ENCODE results near the gene DNHD1.

DNHD1 gene

DNA sequence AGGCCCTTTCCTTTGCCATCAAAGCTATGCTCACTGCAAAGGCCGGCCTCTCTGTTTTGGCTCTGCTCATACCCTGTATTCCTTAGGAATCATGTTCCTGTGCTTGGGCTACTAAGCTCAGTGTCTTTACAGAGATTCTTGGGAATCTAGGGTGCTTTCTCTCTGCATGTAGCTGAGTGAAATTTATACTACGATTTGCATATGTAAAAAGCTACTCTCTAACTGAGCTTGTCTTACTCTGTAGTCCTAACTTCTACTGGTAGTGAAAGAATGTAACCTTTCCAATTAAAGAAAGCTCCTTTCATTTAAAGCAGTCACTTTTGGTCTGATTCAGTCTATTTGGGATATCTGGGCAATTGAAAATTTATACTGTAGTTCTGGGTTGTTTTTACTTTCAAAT, 32.2 kb downstream of the DNHD1 start:
- no peak overlapping the region for H3K4me3 ChIP-seq (replicated peaks in 1 of 2; ENCODE audit: low read depth in 2 of 2, low read length in 2 of 2)
- DNase-seq (ENCODE audit: low read depth in 2 of 2): no peak
- TF ChIP-seq, protein P1, sequence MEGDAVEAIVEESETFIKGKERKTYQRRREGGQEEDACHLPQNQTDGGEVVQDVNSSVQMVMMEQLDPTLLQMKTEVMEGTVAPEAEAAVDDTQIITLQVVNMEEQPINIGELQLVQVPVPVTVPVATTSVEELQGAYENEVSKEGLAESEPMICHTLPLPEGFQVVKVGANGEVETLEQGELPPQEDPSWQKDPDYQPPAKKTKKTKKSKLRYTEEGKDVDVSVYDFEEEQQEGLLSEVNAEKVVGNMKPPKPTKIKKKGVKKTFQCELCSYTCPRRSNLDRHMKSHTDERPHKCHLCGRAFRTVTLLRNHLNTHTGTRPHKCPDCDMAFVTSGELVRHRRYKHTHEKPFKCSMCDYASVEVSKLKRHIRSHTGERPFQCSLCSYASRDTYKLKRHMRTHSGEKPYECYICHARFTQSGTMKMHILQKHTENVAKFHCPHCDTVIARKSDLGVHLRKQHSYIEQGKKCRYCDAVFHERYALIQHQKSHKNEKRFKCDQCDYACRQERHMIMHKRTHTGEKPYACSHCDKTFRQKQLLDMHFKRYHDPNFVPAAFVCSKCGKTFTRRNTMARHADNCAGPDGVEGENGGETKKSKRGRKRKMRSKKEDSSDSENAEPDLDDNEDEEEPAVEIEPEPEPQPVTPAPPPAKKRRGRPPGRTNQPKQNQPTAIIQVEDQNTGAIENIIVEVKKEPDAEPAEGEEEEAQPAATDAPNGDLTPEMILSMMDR (IDR thresholded peaks at IDR 0.05; ENCODE audit: low read depth, low read length): no peak

DNA sequence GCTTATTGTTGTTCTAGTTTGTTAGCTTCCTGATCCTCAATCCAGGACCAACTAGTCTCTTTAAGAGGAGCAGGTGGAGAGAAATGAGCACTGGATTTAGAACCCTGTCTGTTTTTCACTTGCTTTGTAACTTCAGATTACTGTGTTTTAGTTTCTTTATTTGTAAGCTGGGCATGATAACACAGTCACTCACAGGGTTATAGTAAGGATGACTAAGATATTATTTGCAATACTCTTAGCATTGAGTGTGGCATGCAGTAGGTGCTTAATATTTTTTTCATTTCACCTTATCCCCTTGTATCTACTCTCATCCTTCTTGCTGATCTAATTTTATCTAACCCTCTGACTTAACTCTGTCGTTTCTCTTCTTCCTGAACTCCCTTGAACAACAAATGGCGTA, 33.8 kb downstream of the DNHD1 start:
- DNase-seq (ENCODE audit: low read depth in 2 of 2): no peak
- TF ChIP-seq, protein P1 (IDR thresholded peaks at IDR 0.05; ENCODE audit: low read depth, low read length): no peak
- no peak overlapping the region for H3K4me3 ChIP-seq (replicated peaks in 1 of 2; ENCODE audit: low read depth in 2 of 2, low read length in 2 of 2)

DNA sequence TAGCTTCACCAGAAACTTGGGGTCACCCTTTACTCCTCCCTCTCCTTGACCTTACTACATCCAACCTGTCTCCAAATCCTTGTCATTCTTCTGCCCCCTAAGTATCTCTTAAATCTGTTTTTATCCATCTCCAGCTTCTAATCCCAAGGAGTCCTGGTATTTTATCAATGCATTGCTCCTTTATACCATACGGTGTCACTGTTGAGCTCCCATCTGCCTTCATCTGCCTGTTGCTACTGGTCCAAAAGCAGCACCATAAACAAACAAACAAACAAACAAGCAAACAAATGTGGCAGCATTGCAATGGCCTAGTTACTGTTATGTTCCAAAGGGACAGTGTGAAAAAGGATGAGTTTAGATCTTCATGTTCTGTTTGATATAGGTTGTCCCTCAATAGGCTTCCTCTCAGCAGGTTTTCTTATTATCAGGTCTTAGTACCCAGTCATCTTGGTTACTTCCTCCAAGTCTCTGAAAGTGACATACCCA, 34.2 kb downstream of the DNHD1 start:
- peak; percentile 65 to 71 for DNase-seq (ENCODE audit: low read depth in 2 of 2)
- H3K4me3 ChIP-seq (replicated peaks in 1 of 2; ENCODE audit: low read depth in 2 of 2, low read length in 2 of 2): no peak overlapping the region
- TF ChIP-seq, protein P1 (IDR thresholded peaks at IDR 0.05; ENCODE audit: low read depth, low read length): peak; percentile 80

DNA sequence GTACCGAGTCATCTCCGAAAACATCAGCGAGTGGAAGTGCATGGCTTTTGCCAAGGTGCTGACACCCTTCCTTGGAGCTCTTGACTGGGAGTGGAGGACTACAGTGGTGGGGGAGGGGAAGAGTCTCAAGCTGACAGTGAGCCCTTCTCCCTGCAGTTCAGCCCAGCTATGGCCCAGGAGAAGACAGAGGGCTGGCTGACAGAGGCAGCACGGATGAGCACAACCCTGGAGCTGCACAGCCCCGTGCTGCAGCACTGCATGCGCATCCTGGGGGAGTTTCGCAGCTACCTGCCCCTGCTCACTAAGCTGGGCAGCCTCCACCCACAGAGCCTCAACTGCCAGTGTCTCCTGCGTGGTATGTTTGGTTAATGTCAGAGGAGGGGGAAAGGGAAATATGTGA, 41.4 kb downstream of the DNHD1 start:
- no peak for DNase-seq (ENCODE audit: low read depth in 2 of 2)
- no peak overlapping the region for H3K4me3 ChIP-seq (replicated peaks in 1 of 2; ENCODE audit: low read depth in 2 of 2, low read length in 2 of 2)
- TF ChIP-seq, protein P1 (IDR thresholded peaks at IDR 0.05; ENCODE audit: low read depth, low read length): no peak

DNA sequence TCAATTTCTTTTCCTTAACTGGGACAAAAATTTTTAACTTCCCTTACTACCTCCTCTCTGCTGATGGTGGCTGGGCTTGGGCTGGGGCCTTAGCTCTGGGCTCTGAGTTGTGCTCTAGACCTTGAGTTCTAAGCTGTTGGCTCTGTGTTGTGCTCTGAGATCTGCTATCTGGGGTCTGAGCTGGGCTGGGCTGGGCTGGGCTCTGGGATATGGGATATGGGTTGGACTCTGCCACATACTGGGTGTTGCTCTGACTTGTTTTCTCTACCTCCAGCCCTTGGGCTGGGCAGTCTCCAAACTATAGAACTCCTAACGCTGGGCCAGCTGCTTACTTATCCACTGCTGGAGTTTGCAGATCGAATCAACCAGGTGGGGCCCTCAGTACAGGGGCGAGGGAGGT, 41.9 kb downstream of the DNHD1 start:
- TF ChIP-seq, protein P1 (IDR thresholded peaks at IDR 0.05; ENCODE audit: low read depth, low read length): no peak
- DNase-seq (ENCODE audit: low read depth in 2 of 2): no peak
- H3K4me3 ChIP-seq (replicated peaks in 1 of 2; ENCODE audit: low read depth in 2 of 2, low read length in 2 of 2): no peak overlapping the region

DNA sequence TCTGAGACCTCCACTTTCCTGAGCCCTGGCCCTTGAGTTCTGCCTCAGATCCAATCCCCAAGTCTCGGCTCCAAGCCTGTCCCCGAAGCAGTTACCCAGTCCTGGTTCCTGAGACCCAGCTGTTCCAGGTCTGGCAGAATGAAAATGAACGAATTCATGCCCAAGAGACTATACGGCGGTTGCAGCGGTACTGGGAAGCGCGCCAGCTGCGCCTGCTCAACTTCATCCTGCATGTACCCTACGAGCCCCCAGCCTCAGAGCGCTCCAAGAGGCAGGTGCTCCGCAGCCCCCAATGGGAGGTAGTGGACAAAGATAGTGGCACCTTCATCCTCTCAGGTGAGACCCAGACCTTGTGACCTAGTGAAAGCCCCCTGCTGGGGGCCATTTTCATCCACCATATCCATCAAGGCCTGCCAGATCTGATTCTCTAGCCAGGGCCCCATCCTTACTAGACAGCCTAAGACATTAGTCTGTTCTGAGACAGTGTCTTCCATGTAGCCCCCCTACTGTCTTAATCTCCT, 42.7 kb downstream of the DNHD1 start:
- no peak for DNase-seq (ENCODE audit: low read depth in 2 of 2)
- H3K4me3 ChIP-seq (replicated peaks in 1 of 2; ENCODE audit: low read depth in 2 of 2, low read length in 2 of 2): no peak overlapping the region
- TF ChIP-seq, protein P1 (IDR thresholded peaks at IDR 0.05; ENCODE audit: low read depth, low read length): no peak

DNA sequence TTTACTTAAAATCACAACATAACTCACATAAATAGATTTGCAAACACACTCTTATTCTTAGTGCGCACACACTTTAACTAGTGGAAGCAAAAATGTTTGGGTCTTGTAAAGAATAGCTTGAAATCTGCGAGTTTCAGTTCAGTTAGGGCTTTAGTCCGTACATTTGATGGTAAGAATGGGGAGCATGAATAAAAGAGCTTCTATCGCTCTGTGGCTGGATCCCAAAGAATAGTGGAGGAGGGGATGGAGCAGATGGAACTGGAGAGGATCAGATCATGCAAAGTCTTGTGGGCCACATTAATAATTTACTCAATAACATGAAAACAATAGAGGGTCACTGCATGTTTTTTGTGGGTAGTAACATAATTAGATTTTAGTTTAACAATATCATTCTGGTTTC, 44.3 kb downstream of the DNHD1 start:
- TF ChIP-seq, protein P1 (IDR thresholded peaks at IDR 0.05; ENCODE audit: low read depth, low read length): no peak
- no peak for DNase-seq (ENCODE audit: low read depth in 2 of 2)
- no peak overlapping the region for H3K4me3 ChIP-seq (replicated peaks in 1 of 2; ENCODE audit: low read depth in 2 of 2, low read length in 2 of 2)

All from cardiac fibroblast (primary cell).